ENCODE measurements around the gene UTS2B. TPM values are rescaled to one million over a fixed set of nuclear protein-coding genes. Genes with fewer than 3 reads are reported as not detected.

The UTS2B gene
- total and polyA plus RNA-seq, 2 experiments from 2014 or later: 0.21 TPM; not detected in 1

DNA sequence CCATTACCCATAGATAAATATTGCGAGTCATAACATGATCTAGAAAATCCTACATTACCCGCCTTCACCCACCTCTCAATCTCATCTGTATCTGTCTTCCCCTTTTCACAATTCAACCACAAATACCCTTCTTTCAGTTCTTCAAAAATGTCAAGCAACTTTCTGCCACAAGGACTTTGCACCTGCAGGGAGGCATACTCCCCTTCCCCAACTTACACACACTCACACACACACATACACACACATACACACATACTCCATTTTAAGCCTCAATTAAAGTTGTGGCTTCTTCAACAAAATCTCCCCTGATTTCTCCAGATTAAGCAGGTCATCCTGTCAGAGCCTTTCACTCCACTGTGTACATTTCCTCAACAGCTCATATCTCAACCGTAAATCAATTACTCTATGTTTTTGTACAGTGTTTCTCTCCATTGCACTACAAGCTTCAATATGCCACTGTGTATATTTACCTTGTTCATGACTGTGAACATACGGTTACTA lies 34.2 kb downstream of the UTS2B start (continued):
- TF ChIP-seq REST (IDR thresholded peaks at IDR 0.05; ENCODE audit: unreplicated experiment): no peak
- TF ChIP-seq, protein P1, sequence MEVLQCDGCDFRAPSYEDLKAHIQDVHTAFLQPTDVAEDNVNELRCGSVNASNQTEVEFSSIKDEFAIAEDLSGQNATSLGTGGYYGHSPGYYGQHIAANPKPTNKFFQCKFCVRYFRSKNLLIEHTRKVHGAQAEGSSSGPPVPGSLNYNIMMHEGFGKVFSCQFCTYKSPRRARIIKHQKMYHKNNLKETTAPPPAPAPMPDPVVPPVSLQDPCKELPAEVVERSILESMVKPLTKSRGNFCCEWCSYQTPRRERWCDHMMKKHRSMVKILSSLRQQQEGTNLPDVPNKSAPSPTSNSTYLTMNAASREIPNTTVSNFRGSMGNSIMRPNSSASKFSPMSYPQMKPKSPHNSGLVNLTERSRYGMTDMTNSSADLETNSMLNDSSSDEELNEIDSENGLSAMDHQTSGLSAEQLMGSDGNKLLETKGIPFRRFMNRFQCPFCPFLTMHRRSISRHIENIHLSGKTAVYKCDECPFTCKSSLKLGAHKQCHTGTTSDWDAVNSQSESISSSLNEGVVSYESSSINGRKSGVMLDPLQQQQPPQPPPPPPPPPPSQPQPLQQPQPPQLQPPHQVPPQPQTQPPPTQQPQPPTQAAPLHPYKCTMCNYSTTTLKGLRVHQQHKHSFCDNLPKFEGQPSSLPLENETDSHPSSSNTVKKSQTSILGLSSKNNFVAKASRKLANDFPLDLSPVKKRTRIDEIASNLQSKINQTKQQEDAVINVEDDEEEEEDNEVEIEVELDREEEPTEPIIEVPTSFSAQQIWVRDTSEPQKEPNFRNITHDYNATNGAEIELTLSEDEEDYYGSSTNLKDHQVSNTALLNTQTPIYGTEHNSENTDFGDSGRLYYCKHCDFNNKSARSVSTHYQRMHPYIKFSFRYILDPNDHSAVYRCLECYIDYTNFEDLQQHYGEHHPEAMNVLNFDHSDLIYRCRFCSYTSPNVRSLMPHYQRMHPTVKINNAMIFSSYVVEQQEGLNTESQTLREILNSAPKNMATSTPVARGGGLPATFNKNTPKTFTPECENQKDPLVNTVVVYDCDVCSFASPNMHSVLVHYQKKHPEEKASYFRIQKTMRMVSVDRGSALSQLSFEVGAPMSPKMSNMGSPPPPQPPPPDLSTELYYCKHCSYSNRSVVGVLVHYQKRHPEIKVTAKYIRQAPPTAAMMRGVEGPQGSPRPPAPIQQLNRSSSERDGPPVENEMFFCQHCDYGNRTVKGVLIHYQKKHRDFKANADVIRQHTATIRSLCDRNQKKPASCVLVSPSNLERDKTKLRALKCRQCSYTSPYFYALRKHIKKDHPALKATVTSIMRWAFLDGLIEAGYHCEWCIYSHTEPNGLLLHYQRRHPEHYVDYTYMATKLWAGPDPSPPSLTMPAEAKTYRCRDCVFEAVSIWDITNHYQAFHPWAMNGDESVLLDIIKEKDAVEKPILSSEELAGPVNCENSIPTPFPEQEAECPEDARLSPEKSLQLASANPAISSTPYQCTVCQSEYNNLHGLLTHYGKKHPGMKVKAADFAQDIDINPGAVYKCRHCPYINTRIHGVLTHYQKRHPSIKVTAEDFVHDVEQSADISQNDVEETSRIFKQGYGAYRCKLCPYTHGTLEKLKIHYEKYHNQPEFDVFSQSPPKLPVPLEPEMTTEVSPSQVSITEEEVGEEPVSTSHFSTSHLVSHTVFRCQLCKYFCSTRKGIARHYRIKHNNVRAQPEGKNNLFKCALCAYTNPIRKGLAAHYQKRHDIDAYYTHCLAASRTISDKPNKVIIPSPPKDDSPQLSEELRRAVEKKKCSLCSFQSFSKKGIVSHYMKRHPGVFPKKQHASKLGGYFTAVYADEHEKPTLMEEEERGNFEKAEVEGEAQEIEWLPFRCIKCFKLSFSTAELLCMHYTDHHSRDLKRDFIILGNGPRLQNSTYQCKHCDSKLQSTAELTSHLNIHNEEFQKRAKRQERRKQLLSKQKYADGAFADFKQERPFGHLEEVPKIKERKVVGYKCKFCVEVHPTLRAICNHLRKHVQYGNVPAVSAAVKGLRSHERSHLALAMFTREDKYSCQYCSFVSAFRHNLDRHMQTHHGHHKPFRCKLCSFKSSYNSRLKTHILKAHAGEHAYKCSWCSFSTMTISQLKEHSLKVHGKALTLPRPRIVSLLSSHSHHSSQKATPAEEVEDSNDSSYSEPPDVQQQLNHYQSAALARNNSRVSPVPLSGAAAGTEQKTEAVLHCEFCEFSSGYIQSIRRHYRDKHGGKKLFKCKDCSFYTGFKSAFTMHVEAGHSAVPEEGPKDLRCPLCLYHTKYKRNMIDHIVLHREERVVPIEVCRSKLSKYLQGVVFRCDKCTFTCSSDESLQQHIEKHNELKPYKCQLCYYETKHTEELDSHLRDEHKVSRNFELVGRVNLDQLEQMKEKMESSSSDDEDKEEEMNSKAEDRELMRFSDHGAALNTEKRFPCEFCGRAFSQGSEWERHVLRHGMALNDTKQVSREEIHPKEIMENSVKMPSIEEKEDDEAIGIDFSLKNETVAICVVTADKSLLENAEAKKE (CRISPR knock-in tag; IDR thresholded peaks at IDR 0.05): no peak
- TF ChIP-seq CREB1 (CRISPR knock-in tag; IDR thresholded peaks at IDR 0.05; ENCODE audit: low read depth): no peak
- no peak for TF ChIP-seq ZNF331 (CRISPR knock-in tag; IDR thresholded peaks at IDR 0.05; ENCODE audit: low read depth)
- TF ChIP-seq EZH2 (IDR thresholded peaks at IDR 0.05; ENCODE audit: low read depth, unreplicated experiment): no peak
- no peak for TF ChIP-seq STAT1 (IDR thresholded peaks at IDR 0.05; ENCODE audit: unreplicated experiment)

All from GM23338 (cell line).